Uterus (tissue), 2 donors: ENCODE results near the gene PI4KA.

Experiments used
- CTCF ChIP-seq, 4 experiments: fragments of 200-600 bp in 2 of 4; fragments of 450-650 bp in 2 of 4; sonication (generic) in 2 of 4; IDR thresholded peaks; one replicate each; pipeline ENCODE4 v1.5.1; 2016 to 2019; ENCODE audit warnings: antibody characterized with exemption in 4 of 4, mild to moderate bottlenecking in 2 of 4, moderate library complexity in 1 of 4
- POLR2A ChIP-seq, 2 donors: fragments of 450-650 bp; IDR thresholded peaks; one replicate each; pipeline ENCODE4 v1.6.1; 2016; ENCODE audit warnings: antibody characterized with exemption in 2 of 2, mild to moderate bottlenecking in 1 of 2, moderate library complexity in 1 of 2

- TF ChIP-seq POLR2A (IDR thresholded peaks at IDR 0.05) (no peak), CTCF (IDR thresholded peaks at IDR 0.05) (no peak)
Observed at GRCh38 chr22:20829491-20830134, 29.0 kb downstream of the PI4KA start.
